NCI-H510A treated with DMSO at 0.1 percent for 48 hours (cell line): ENCODE data around the gene GSTCD.

Source experiments
- DNase-seq: peaks from one replicate; lab custom pipeline; 2025; lab: John Stamatoyannopoulos, UW

The GSTCD gene

DNA sequence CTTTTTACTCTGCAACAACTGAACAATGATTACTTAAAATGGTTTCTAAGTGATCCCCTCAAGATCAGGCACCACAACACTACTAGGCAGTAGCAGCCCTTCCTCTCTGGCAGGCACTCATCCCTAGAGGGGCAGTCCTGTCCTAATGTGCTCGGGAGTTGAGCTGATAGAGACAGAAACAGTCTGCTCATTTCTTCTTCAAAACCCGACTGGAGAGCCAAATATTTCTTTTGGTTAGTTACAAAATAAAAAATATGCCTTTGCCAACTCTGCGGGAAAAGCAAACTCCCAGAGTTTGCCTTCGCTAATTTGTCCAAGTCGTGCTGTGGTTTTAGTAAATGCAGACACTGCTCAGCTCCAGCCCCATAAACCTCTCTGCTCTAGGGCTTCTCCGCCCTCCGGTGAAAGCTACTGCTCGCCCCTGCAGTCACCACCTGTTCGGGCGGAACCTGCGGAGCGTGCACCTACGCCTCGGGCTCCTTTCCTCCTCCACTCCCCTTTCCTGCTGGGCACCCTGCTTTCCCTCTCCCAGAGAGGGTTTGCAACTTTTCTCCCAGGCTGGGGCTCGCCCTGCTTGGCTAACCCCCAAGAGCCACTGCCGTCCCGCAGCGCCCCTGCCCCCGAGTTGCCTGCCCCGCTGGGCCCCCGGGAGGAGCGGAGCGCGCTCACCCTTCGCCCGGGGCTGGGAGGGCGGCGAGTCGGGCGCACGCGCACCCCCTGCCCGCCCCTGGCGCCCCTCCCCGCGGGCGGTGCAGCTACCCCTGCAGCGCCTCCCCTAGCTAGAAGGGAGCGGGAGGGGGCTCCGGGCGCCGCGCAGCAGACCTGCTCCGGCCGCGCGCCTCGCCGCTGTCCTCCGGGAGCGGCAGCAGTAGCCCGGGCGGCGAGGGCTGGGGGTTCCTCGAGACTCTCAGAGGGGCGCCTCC, 186.3 kb downstream of the GSTCD start, which contains the start of gene NPNT:
NPNT (plus strand) TSS at position 812 of the 923 bp plus-strand sequence. CDS start 182 bp downstream, outside the sequence.
- peak; percentile 60 for DNase-seq

DNA sequence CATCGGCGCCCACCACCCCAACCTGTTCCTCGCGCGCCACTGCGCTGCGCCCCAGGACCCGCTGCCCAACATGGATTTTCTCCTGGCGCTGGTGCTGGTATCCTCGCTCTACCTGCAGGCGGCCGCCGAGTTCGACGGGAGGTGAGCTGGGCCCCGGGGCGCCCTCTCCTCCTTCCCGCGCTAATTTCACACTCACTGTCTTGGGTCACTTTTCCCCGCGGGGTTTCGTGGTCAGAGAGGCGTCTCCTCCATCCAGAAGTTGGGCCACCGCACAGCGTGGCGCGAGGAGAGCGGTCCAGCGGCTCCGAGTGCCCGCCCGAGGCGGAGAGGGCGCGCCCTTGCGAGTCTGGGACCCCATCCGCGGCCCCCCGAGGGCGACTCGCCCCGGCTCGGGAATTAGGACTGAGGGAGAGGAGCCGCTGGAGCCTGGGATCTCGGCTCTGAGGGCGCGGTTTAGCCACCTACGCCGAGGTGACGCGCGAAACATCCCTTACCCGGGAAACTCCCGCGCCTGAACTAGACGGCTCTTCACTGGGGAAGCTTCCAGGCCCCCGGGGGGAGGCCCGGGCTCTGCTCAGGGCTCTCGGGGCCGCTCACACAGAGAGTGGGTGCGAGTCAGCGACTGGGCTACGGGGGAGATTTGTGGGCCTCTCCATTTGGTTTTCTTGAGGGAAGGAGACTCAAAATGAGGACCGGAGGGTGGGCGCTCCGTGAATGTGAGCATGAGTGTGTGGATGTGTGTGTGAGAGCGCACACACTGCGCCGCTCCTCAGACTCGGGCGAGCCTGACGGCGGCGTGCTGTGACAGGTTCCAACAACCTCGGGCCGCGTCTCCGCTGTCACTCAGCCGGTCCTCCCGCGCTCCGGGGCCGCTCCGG, 187.2 kb downstream of the GSTCD start:
- no peak for DNase-seq

DNA sequence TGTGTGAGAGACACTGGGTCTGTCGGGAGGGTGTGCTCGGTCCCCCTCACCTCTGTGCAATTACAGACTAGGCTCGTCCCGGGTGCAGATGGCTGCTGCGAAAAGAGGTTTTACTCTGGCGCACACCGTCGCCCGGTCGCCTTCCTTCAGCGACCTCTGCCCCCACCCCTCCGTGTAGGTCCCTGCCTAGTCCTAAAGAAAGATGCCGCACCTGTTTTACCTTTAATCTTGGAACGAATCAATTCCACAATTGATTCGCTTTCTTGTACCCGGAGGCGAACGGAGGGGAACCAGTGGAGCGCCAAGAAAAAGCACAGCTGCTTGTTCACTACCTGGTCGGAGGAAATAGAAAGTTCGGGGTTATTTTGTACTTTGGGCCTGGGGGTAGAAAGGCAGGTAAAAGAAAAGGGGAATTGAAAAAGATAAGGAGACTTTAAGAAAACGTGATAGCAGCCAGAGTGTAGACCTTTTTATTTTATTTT, 187.9 kb downstream of the GSTCD start:
- DNase-seq = peak; percentile 3
